ENCODE data around the gene CLN6.
"Not testable (repeated sequence)": the region's sequence is repeated elsewhere in the genome, so short reads cannot be mapped to it uniquely, and the experiment has no call there.

CLN6 gene

DNA sequence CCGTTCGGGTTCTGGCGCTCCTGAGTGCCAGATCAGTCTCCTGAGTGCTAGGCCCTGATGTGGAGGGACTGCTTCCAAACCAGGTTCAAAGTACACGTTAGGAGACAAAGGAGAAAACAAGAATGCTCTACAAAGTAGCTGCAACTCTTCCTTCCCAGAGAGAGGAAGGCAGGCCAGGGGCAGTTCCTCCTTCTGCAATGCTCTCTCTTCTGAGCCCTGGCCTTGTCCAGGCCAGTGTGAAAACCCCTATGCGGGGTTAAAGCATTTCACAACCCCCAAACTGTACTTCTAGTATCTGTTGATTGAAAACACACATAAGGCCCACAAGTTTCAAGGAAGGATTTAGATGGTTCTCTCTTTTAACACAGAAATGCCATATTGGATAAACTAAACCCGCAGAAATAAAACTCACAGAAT lies 14.7 kb downstream of the CLN6 start:
- no peak for TF ChIP-seq TAF1 (IDR thresholded peaks at IDR 0.05; ENCODE audit: low read depth, low read length)
- no peak for TF ChIP-seq POLR2AphosphoS5 (IDR thresholded peaks at IDR 0.05; ENCODE audit: low read depth, low read length)
- TF ChIP-seq POU2F2 (IDR thresholded peaks at IDR 0.05; ENCODE audit: low read depth, low read length): no peak
- TF ChIP-seq PAX5 (IDR thresholded peaks at IDR 0.05; ENCODE audit: insufficient read depth, low read length, severe bottlenecking): no peak
- no peak for TF ChIP-seq POLR2A (IDR thresholded peaks at IDR 0.05; ENCODE audit: low read depth, low read length)
- TF ChIP-seq SPI1 (IDR thresholded peaks at IDR 0.05; ENCODE audit: low read depth, low read length): no peak
- DNase-seq (ENCODE audit: insufficient read length, low spot score) (no peak), FAIRE-seq (no peak)

- FAIRE-seq (no peak), DNase-seq (ENCODE audit: insufficient read length, low spot score) (no peak)
- no peak for TF ChIP-seq SPI1 (IDR thresholded peaks at IDR 0.05; ENCODE audit: low read depth, low read length)
- TF ChIP-seq POLR2A (IDR thresholded peaks at IDR 0.05; ENCODE audit: low read depth, low read length): no peak
- no peak for TF ChIP-seq TAF1 (IDR thresholded peaks at IDR 0.05; ENCODE audit: low read depth, low read length)
- TF ChIP-seq POLR2AphosphoS5 (IDR thresholded peaks at IDR 0.05; ENCODE audit: low read depth, low read length): no peak
- no peak for TF ChIP-seq POU2F2 (IDR thresholded peaks at IDR 0.05; ENCODE audit: low read depth, low read length)
- no peak for TF ChIP-seq PAX5 (IDR thresholded peaks at IDR 0.05; ENCODE audit: insufficient read depth, low read length, severe bottlenecking)
Measured at GRCh38 chr15:68213991-68214837, 15.3 kb downstream of the CLN6 start.

GRCh38 chr15:68213491-68213845 lies 16.1 kb downstream of the CLN6 start:
- not testable (repeated sequence) for DNase-seq (ENCODE audit: insufficient read length, low spot score); FAIRE-seq

DNA sequence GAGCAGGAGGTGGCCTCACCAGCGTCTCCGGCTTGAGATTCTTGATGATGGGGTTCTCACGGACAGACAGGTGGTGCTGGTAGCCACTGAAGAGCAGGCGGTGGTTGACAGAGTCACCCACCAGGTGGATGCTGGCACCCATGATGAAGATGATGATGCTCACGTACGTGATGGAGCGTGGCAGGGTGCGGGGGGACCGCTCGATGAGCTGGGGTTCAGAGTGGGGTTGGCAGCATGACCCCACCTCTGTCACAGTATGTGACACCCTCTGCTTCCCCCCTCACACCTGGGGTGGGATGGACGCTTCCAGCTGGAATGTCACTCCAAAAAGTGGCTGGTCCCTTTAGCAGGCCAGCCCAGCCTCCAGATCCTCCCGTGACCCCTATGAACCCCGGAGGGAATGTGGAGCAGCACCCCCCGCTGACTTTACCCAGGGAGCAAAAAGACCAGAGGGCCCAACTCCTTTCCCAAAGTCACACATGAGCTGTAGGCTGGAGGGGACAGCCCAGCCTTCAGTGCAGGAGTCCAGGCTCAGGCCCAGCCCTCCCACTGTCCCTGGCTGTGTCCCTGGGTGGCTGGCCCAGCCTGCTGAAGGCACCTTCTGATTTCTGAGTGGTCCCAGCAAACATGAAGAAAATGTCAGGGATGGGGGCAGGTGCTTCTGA lies 17.7 kb downstream of the CLN6 start:
- TF ChIP-seq PAX5 (IDR thresholded peaks at IDR 0.05; ENCODE audit: insufficient read depth, low read length, severe bottlenecking): no peak
- no peak for TF ChIP-seq POU2F2 (IDR thresholded peaks at IDR 0.05; ENCODE audit: low read depth, low read length)
- no peak for TF ChIP-seq POLR2A (IDR thresholded peaks at IDR 0.05; ENCODE audit: low read depth, low read length)
- no peak for TF ChIP-seq POLR2AphosphoS5 (IDR thresholded peaks at IDR 0.05; ENCODE audit: low read depth, low read length)
- no peak for TF ChIP-seq TAF1 (IDR thresholded peaks at IDR 0.05; ENCODE audit: low read depth, low read length)
- TF ChIP-seq SPI1 (IDR thresholded peaks at IDR 0.05; ENCODE audit: low read depth, low read length): no peak
- FAIRE-seq (no peak), DNase-seq (ENCODE audit: insufficient read length, low spot score) (no peak)

GRCh38 chr15:68210821-68211655 lies 18.5 kb downstream of the CLN6 start:
- TF ChIP-seq PAX5 (IDR thresholded peaks at IDR 0.05; ENCODE audit: insufficient read depth, low read length, severe bottlenecking) (no peak), TAF1 (IDR thresholded peaks at IDR 0.05; ENCODE audit: low read depth, low read length) (no peak), POLR2AphosphoS5 (IDR thresholded peaks at IDR 0.05; ENCODE audit: low read depth, low read length) (0 out of 2 replicates have a peak, but pooled peaks have one; percentile 35)
- DNase-seq (ENCODE audit: insufficient read length, low spot score): no peak
- peak; percentile 75 for FAIRE-seq

DNA sequence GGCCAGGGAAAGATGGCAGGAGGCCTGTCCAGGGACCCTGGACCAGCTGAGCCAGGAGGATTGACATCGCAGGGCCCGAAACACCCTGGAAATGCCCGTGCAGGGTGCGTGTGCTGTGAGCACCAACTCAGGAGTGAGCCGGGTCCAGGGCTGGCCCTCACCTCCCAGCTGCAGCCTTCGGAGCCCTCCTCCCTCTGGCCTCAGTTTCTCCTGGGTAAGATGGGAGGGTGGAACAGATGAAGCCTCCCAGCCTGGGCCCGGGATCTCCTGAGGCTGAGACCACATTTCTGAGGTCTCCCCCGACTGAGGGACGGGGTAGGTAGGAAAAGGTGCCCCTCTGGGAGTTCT lies 19.1 kb downstream of the CLN6 start:
- TF ChIP-seq PAX5 (IDR thresholded peaks at IDR 0.05; ENCODE audit: insufficient read depth, low read length, severe bottlenecking) (no peak), POLR2AphosphoS5 (IDR thresholded peaks at IDR 0.05; ENCODE audit: low read depth, low read length) (no peak), SPI1 (IDR thresholded peaks at IDR 0.05; ENCODE audit: low read depth, low read length) (no peak), POU2F2 (IDR thresholded peaks at IDR 0.05; ENCODE audit: low read depth, low read length) (no peak), POLR2A (IDR thresholded peaks at IDR 0.05; ENCODE audit: low read depth, low read length) (no peak), TAF1 (IDR thresholded peaks at IDR 0.05; ENCODE audit: low read depth, low read length) (no peak)
- peak; percentile 20 for FAIRE-seq
- DNase-seq (ENCODE audit: insufficient read length, low spot score): no peak

GRCh38 chr15:68209735-68210408 lies 19.7 kb downstream of the CLN6 start:
- TF ChIP-seq POLR2AphosphoS5 (IDR thresholded peaks at IDR 0.05; ENCODE audit: low read depth, low read length) (no peak), SPI1 (IDR thresholded peaks at IDR 0.05; ENCODE audit: low read depth, low read length) (peak; percentile 52)
- DNase-seq (ENCODE audit: insufficient read length, low spot score) (no peak), FAIRE-seq (peak; percentile 92)

GRCh38 chr15:68209272-68209671 lies 20.3 kb downstream of the CLN6 start:
- TF ChIP-seq PAX5 (IDR thresholded peaks at IDR 0.05; ENCODE audit: insufficient read depth, low read length, severe bottlenecking) (no peak), POLR2AphosphoS5 (IDR thresholded peaks at IDR 0.05; ENCODE audit: low read depth, low read length) (no peak), POLR2A (IDR thresholded peaks at IDR 0.05; ENCODE audit: low read depth, low read length) (no peak), SPI1 (IDR thresholded peaks at IDR 0.05; ENCODE audit: low read depth, low read length) (no peak), TAF1 (IDR thresholded peaks at IDR 0.05; ENCODE audit: low read depth, low read length) (no peak), POU2F2 (IDR thresholded peaks at IDR 0.05; ENCODE audit: low read depth, low read length) (no peak)
- no peak for FAIRE-seq
- no peak for DNase-seq (ENCODE audit: insufficient read length, low spot score)

- FAIRE-seq (peak; percentile 85), DNase-seq (ENCODE audit: insufficient read length, low spot score) (no peak)
- TF ChIP-seq POLR2AphosphoS5 (IDR thresholded peaks at IDR 0.05; ENCODE audit: low read depth, low read length) (no peak), POLR2A (IDR thresholded peaks at IDR 0.05; ENCODE audit: low read depth, low read length) (no peak), POU2F2 (IDR thresholded peaks at IDR 0.05; ENCODE audit: low read depth, low read length) (no peak), TAF1 (IDR thresholded peaks at IDR 0.05; ENCODE audit: low read depth, low read length) (no peak), PAX5 (IDR thresholded peaks at IDR 0.05; ENCODE audit: insufficient read depth, low read length, severe bottlenecking) (no peak), SPI1 (IDR thresholded peaks at IDR 0.05; ENCODE audit: low read depth, low read length) (no peak)
Measured at GRCh38 chr15:68208636-68209240, 20.8 kb downstream of the CLN6 start.
